Measurements from ENCODE around the gene MTHFSD. TPM values are rescaled to one million over a fixed set of nuclear protein-coding genes. Genes with fewer than 3 reads are reported as not detected.

The MTHFSD gene
- total RNA-seq, 1 experiment from 2014 or later, result 30.7 TPM

DNA sequence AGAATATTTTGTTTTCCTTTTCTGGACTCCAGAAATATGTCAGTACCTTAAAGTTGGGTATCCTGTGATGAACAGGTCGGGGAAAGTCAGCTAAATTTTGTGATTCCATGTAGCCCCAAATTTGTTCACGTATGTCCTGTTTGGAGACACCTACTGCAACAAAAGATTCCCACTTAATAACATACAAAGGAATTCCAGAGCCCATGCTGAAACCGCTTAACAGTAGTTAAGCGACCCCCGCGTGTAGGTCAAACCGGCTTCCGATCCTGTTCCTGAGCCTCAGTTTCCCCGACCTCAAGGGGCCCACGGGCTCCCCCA, 477 bp downstream of the MTHFSD start:
- H3K4me3 Mint-ChIP-seq (ENCODE audit: unreplicated experiment), result peak overlapping the region; percentile 95
- TF ChIP-seq CTCF (IDR thresholded peaks at IDR 0.05; ENCODE audit: unreplicated experiment), result no peak
- ChIA-PET POLR2A (interaction anchor here (0.7 to 1.8 kb wide), 4 partner anchors 12 to 821 kb away, joined by 3 to 8 read pairs (median 4); no protein-coding TSS in a partner anchor), CTCF (interaction anchor here (0.8 kb wide), 1 partner anchor 508 kb away, joined by 4 read pairs; no protein-coding TSS in a partner anchor)
- H3K27ac Mint-ChIP-seq (ENCODE audit: low read depth, unreplicated experiment), result peak overlapping the region; percentile 99
- H3K9me3 Mint-ChIP-seq (ENCODE audit: unreplicated experiment), result no peaks in the 10 kb centered on the region
- peaks cover 12% of the 10 kb centered on the region for H3K36me3 Mint-ChIP-seq (ENCODE audit: insufficient read depth, unreplicated experiment)
- no peaks in the 10 kb centered on the region for H3K4me1 Mint-ChIP-seq (ENCODE audit: insufficient read depth, unreplicated experiment)
- intact Hi-C loops (cut with micrococcal nuclease), result no loop called here
- H3K27me3 Mint-ChIP-seq (ENCODE audit: insufficient read depth, unreplicated experiment), result no peaks in the 10 kb centered on the region
- no peak for DNase-seq (ENCODE audit: unreplicated experiment)
- BruUV-seq (replicated peaks), result no TSS peak

DNA sequence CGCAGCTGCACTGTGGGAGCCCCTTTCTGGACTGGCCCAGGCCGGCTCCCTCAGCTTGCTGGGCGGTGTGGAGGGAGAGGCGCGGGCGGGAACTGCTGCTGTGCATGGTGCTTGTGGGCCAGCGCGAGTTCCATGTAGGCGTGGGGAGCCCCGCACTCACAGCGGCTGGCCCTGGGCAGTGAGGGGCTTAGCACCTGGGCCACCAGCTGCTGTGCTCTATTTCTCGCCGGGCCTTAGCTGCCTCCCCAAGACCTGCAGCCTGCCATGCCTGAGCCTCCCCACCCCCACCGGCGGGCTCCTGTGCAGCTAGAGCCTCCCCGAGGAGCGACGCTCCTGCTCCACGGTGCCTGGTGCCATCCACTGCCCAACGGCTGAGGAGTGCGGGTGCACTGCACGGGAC, 1.7 kb downstream of the MTHFSD start:
- Mint-ChIP-seq H3K27me3 (ENCODE audit: insufficient read depth, unreplicated experiment) (no peaks in the 10 kb centered on the region), H3K27ac (ENCODE audit: low read depth, unreplicated experiment) (no peak overlapping the region), H3K36me3 (ENCODE audit: insufficient read depth, unreplicated experiment) (peaks cover 13% of the 10 kb centered on the region), H3K4me1 (ENCODE audit: insufficient read depth, unreplicated experiment) (no peaks in the 10 kb centered on the region), H3K9me3 (ENCODE audit: unreplicated experiment) (no peaks in the 10 kb centered on the region), H3K4me3 (ENCODE audit: unreplicated experiment) (peak overlapping the region; percentile 95)
- no peak for TF ChIP-seq CTCF (IDR thresholded peaks at IDR 0.05; ENCODE audit: unreplicated experiment)
- POLR2A ChIA-PET, result interaction anchor here (0.7 kb wide), 1 partner anchor 722 kb away, joined by 3 read pairs; no protein-coding TSS in a partner anchor
- intact Hi-C loops (cut with micrococcal nuclease), result no loop called here
- no peak for DNase-seq (ENCODE audit: unreplicated experiment)
- BruUV-seq (replicated peaks), result no TSS peak
- CTCF ChIA-PET, result interaction anchor here (0.6 kb wide), 1 partner anchor 117 kb away, joined by 3 read pairs; no protein-coding TSS in a partner anchor

DNA sequence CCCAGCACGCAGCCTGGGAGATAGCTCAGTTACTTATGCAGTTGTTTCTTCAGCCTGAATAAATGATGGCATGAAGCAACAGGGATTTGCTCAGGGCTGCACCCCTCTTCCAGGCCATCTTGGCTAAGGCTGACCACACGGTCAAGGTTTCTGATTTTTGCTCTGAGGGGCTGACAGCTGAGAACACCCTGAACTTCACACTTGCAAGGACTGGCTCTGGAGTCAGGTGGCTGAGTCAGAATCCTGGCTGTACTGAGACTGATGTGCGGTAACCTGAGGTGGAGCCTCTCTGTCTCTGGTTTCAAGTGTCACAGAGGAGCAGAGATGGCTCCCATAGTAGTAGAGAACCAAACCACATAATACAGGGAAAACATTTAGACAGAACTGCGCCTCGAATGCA, 4.8 kb downstream of the MTHFSD start:
- intact Hi-C loops (cut with micrococcal nuclease), result no loop called here
- Mint-ChIP-seq H3K4me3 (ENCODE audit: unreplicated experiment) (no peak overlapping the region), H3K27me3 (ENCODE audit: insufficient read depth, unreplicated experiment) (no peaks in the 10 kb centered on the region), H3K4me1 (ENCODE audit: insufficient read depth, unreplicated experiment) (no peaks in the 10 kb centered on the region), H3K9me3 (ENCODE audit: unreplicated experiment) (no peaks in the 10 kb centered on the region), H3K27ac (ENCODE audit: low read depth, unreplicated experiment) (no peak overlapping the region), H3K36me3 (ENCODE audit: insufficient read depth, unreplicated experiment) (peaks cover 32% of the 10 kb centered on the region)
- POLR2A ChIA-PET, result no interaction called here
- DNase-seq (ENCODE audit: unreplicated experiment), result no peak
- CTCF ChIA-PET, result interaction anchor here (1.2 kb wide), 1 partner anchor 17 kb away, joined by 4 read pairs; no protein-coding TSS in a partner anchor
- TF ChIP-seq CTCF (IDR thresholded peaks at IDR 0.05; ENCODE audit: unreplicated experiment), result no peak
- BruUV-seq (replicated peaks), result no TSS peak

DNA sequence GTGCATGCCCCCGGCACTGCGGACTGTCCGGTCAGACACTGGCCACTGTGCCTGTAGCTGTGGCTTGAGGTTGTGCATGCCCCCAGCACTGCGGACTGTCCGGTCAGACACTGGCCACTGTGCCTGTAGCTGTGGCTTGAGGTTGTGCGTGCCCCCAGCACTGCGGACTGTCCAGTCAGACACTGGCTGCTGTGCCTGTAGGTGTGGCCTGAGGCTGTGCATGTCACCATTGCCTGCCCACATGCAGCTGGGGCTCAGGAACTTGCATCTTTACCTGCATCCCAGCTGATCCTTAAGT, 5.2 kb downstream of the MTHFSD start:
- Mint-ChIP-seq H3K27ac (ENCODE audit: low read depth, unreplicated experiment) (no peak overlapping the region), H3K27me3 (ENCODE audit: insufficient read depth, unreplicated experiment) (no peaks in the 10 kb centered on the region), H3K9me3 (ENCODE audit: unreplicated experiment) (no peaks in the 10 kb centered on the region), H3K4me1 (ENCODE audit: insufficient read depth, unreplicated experiment) (no peaks in the 10 kb centered on the region), H3K4me3 (ENCODE audit: unreplicated experiment) (no peak overlapping the region), H3K36me3 (ENCODE audit: insufficient read depth, unreplicated experiment) (peaks cover 32% of the 10 kb centered on the region)
- DNase-seq (ENCODE audit: unreplicated experiment), result no peak
- intact Hi-C loops (cut with micrococcal nuclease), result no loop called here
- BruUV-seq (replicated peaks), result no TSS peak
- POLR2A ChIA-PET, result no interaction called here
- TF ChIP-seq CTCF (IDR thresholded peaks at IDR 0.05; ENCODE audit: unreplicated experiment), result no peak
- CTCF ChIA-PET, result interaction anchor here (0.9 kb wide), 1 partner anchor 30 kb away, joined by 3 read pairs; no protein-coding TSS in a partner anchor
